Keratinocyte (primary cell): ENCODE measurements around the gene C10orf67. TPM values are rescaled to one million over a fixed set of nuclear protein-coding genes. Genes with fewer than 3 reads are reported as not detected.

Experiments used
- DNase-seq: peaks from one replicate; pipeline ENCODE4 v3.0.0-alpha.2; 2011; ENCODE audit warnings: low read depth, missing footprints, low spot score
- FAIRE-seq: peaks from 2 replicates; lab custom pipeline; 2011; peaks lifted over from hg19 to GRCh38; lab: Jason Lieb, UNC
- H2AFZ ChIP-seq: 2 replicates; pipeline ENCODE4 v1.6.0; 2012; ENCODE audit warnings: low read length, control low read depth, inconsistent platforms; ENCODE audit not compliant: control insufficient read depth
- H3K27ac ChIP-seq: 2 replicates; pipeline ENCODE4 v1.5.1; 2011; ENCODE audit warnings: low read length; ENCODE audit not compliant: control insufficient read depth, insufficient read depth
- H3K27me3 ChIP-seq: 3 replicates; pipeline ENCODE4 v1.6.0; 2011; ENCODE audit warnings: low read length; ENCODE audit not compliant: control insufficient read depth, insufficient read depth; ENCODE audit errors: extremely low read depth
- H3K36me3 ChIP-seq, 2 experiments: 2 replicates in 1 of 2; 3 replicates in 1 of 2; pipeline ENCODE4 v1.5.1; 2011; ENCODE audit warnings: low read length in 2 of 2, mild to moderate bottlenecking in 1 of 2; ENCODE audit not compliant: control insufficient read depth in 2 of 2, insufficient read depth in 2 of 2; ENCODE audit errors: extremely low read depth in 1 of 2
- H3K4me1 ChIP-seq: 3 replicates; pipeline ENCODE4 v1.5.1; 2011; ENCODE audit warnings: low read length; ENCODE audit not compliant: control insufficient read depth, insufficient read depth; ENCODE audit errors: extremely low read depth
- H3K4me2 ChIP-seq: 3 replicates; pipeline ENCODE4 v1.6.0; 2011; ENCODE audit warnings: low read depth, low read length; ENCODE audit not compliant: control insufficient read depth, insufficient read depth; ENCODE audit errors: extremely low read depth
- H3K4me3 ChIP-seq, 3 experiments: fragments of 200-600 bp in 1 of 3; sonication (generic) in 1 of 3; 2 replicates in 2 of 3; 3 replicates in 1 of 3; pipeline ENCODE4 v1.5.1; 2011 to 2016; ENCODE audit warnings: low read length in 3 of 3, mild to moderate bottlenecking in 3 of 3, control low read depth in 2 of 3, inconsistent platforms in 1 of 3, low read depth in 1 of 3, mixed read lengths in 1 of 3, mixed run types in 1 of 3, moderate library complexity in 1 of 3; ENCODE audit not compliant: control insufficient read depth in 2 of 3, insufficient read depth in 2 of 3; ENCODE audit errors: extremely low read depth in 1 of 3
- H3K79me2 ChIP-seq: 2 replicates; pipeline ENCODE4 v1.6.0; 2012; ENCODE audit warnings: low read length; ENCODE audit not compliant: control insufficient read depth, insufficient read depth
- H3K9ac ChIP-seq: 3 replicates; pipeline ENCODE4 v1.6.0; 2011; ENCODE audit warnings: low read length; ENCODE audit not compliant: control insufficient read depth, insufficient read depth; ENCODE audit errors: extremely low read depth
- H3K9me1 ChIP-seq: 3 replicates; pipeline ENCODE4 v1.6.0; 2011; ENCODE audit warnings: low read length; ENCODE audit not compliant: control insufficient read depth, insufficient read depth; ENCODE audit errors: extremely low read depth
- H3K9me3 ChIP-seq: 2 replicates; pipeline ENCODE4 v1.5.1; 2012; ENCODE audit warnings: low read depth, low read length; ENCODE audit not compliant: control insufficient read depth
- H4K20me1 ChIP-seq: 3 replicates; pipeline ENCODE4 v1.6.0; 2011; ENCODE audit warnings: low read length; ENCODE audit not compliant: control insufficient read depth, insufficient read depth; ENCODE audit errors: extremely low read depth
- CTCF ChIP-seq, 3 experiments: IDR thresholded peaks in 1 of 3; conservative IDR thresholded peaks in 1 of 3; optimal IDR thresholded peaks in 1 of 3; 2 replicates in 2 of 3; 3 replicates in 1 of 3; pipeline versions ENCODE3 to v1.5.1; 2011; ENCODE audit warnings: low read length in 3 of 3, mild to moderate bottlenecking in 3 of 3, moderate library complexity in 2 of 3, control low read depth in 1 of 3, inconsistent platforms in 1 of 3; ENCODE audit not compliant: insufficient read depth in 2 of 3; ENCODE audit errors: extremely low read depth in 1 of 3
- EZH2 ChIP-seq: IDR thresholded peaks from one replicate; pipeline ENCODE4 v1.6.1; 2012; ENCODE audit warnings: inconsistent platforms, mild to moderate bottlenecking, low read length, moderate library complexity
- dilution Hi-C: fragments of 300-500 bp; cut with MboI; formaldehyde crosslinking; loops from one replicate; pipeline ENCODE4 v1.7.0; 2020; ENCODE audit warnings: low sequenced_read_pairs; ENCODE audit not compliant: extremely low pct_ligation_motif_present
- polyA plus RNA-seq, 5 experiments: library from polyadenylated mRNA; depleted of rRNA in 3 of 5; stranded (reverse) in 3 of 5; stranded (forward) in 1 of 5; unstranded in 1 of 5; fragments of >200 nt; gene quantifications; 1 replicate in 1 of 5; 2 replicates in 3 of 5; 3 replicates in 1 of 5; pipeline versions ENCODE4 v1.2.1 to v1.2.3, GENCODE V29; 2011 to 2012; ENCODE audit warnings: missing spikeins in 2 of 5, low read depth in 1 of 5, low replicate concordance in 1 of 5

C10orf67 gene
- polyA plus RNA-seq, 1 donor (not counting 4 experiments of a cell fraction or from before 2014, with no cell fraction given), result 0.26 TPM

- H3K9me1 ChIP-seq, result no peaks in the 10 kb centered on the region
- no peaks in the 10 kb centered on the region for H3K9me3 ChIP-seq
- no peak for FAIRE-seq
- no peak overlapping the region for H3K4me3 ChIP-seq
- peaks cover 58% of the 10 kb centered on the region for H3K27me3 ChIP-seq
- H2AFZ ChIP-seq, result no peak overlapping the region
- no peak for DNase-seq
- no peaks in the 10 kb centered on the region for H4K20me1 ChIP-seq
- H3K27ac ChIP-seq, result no peak overlapping the region
- H3K9ac ChIP-seq, result no peak overlapping the region
- no peak overlapping the region for H3K4me2 ChIP-seq
- H3K36me3 ChIP-seq, result no peaks in the 10 kb centered on the region
- TF ChIP-seq EZH2 (no peak), CTCF (optimal IDR thresholded peaks at IDR 0.05 in 1 of 3, IDR thresholded peaks at IDR 0.05 in 1 of 3, conservative IDR thresholded peaks at IDR 0.05 in 1 of 3; ENCODE audit: extremely low read depth in 1 of 3, insufficient read depth in 2 of 3, low read length in 3 of 3) (no peak)
- dilution Hi-C loops, result no loop called here
- H3K79me2 ChIP-seq, result no peaks in the 10 kb centered on the region
- no peaks in the 10 kb centered on the region for H3K4me1 ChIP-seq
These were observed 155.6 kb downstream of the C10orf67 start for GRCh38 chr10:23189024-23189423.

- no peak for FAIRE-seq
- dilution Hi-C loops, result no loop called here
- H3K27ac ChIP-seq, result no peak overlapping the region
These were observed 157.4 kb downstream of the C10orf67 start for GRCh38 chr10:23187155-23187554.

More at GRCh38 chr10:23187155-23187554, 157.4 kb downstream of the C10orf67 start:
- Histone ChIP-seq H3K79me2 (no peaks in the 10 kb centered on the region), H3K9ac (no peak overlapping the region), H3K4me1 (no peaks in the 10 kb centered on the region), H3K4me3 (no peak overlapping the region), H3K4me2 (no peak overlapping the region), H2AFZ (no peak overlapping the region), H3K9me1 (no peaks in the 10 kb centered on the region), H3K36me3 (no peaks in the 10 kb centered on the region), H3K9me3 (no peaks in the 10 kb centered on the region), H3K27me3 (peaks cover 40% of the 10 kb centered on the region), H4K20me1 (no peaks in the 10 kb centered on the region)
- no peak for DNase-seq
- TF ChIP-seq EZH2 (no peak), CTCF (optimal IDR thresholded peaks at IDR 0.05 in 1 of 3, IDR thresholded peaks at IDR 0.05 in 1 of 3, conservative IDR thresholded peaks at IDR 0.05 in 1 of 3; ENCODE audit: extremely low read depth in 1 of 3, insufficient read depth in 2 of 3, low read length in 3 of 3) (no peak)
